Activated CD8-positive, alpha-beta T cell treated with anti-CD3 and anti-CD28 coated beads for 36 hours (primary cell): ENCODE results near the gene FRMD4A. TPM values are rescaled to one million over a fixed set of nuclear protein-coding genes. Genes with fewer than 3 reads are reported as not detected.

Experiments used
- ATAC-seq: fragments of 200-7000 bp; cut with Tn5 transposase; one replicate; pipeline ENCODE4 v1.10.0; 2021; ENCODE audit warnings: mild to moderate bottlenecking, moderate library complexity
- CTCF ChIA-PET: fragments of 350-600 bp; sonication (Branson Sonifier 250); formaldehyde crosslinking; loops from one replicate; lab custom pipeline; 2021; ENCODE audit warnings: antibody characterized with exemption; lab: Charles Lee
- POLR2A ChIA-PET: fragments of 350-600 bp; sonication (Branson Sonifier 250); formaldehyde crosslinking; loops from one replicate; lab custom pipeline; 2021; ENCODE audit warnings: antibody characterized with exemption; lab: Charles Lee
- DNase-seq: peaks from one replicate; pipeline ENCODE4 v3.0.0-alpha.2; 2020
- H3K27ac Mint-ChIP-seq: one replicate; pipeline ENCODE4 v1.8.0; 2021; ENCODE audit warnings: mild to moderate bottlenecking, mixed read lengths
- H3K27me3 Mint-ChIP-seq: one replicate; pipeline ENCODE4 v1.8.0; 2021; ENCODE audit warnings: mixed read lengths
- H3K36me3 Mint-ChIP-seq: one replicate; pipeline ENCODE4 v1.8.0; 2021; ENCODE audit warnings: low read depth, mixed read lengths
- H3K4me1 Mint-ChIP-seq: one replicate; pipeline ENCODE4 v1.8.0; 2021; ENCODE audit warnings: low read depth, mixed read lengths
- H3K4me3 Mint-ChIP-seq: one replicate; pipeline ENCODE4 v1.8.0; 2021; ENCODE audit warnings: mild to moderate bottlenecking, moderate library complexity, mixed read lengths
- H3K9me3 Mint-ChIP-seq: one replicate; pipeline ENCODE4 v1.8.0; 2021; ENCODE audit warnings: mixed read lengths
- intact Hi-C: fragments of 100-400 bp; cut with micrococcal nuclease; formaldehyde crosslinking; loops from one replicate; pipeline ENCODE4 v1.10.0; 2022
- total RNA-seq, 2 experiments: library from RNA; stranded (reverse); gene quantifications; one replicate each; pipeline ENCODE4 v1.2.3, GENCODE V29; 2021
- TF ChIP-seq, protein P1 (sequence below): fragments of 200-600 bp; IDR thresholded peaks from one replicate; pipeline ENCODE4 v1.8.0; 2022; ENCODE audit warnings: antibody characterized with exemption, mild to moderate bottlenecking

FRMD4A gene
- total RNA-seq, 2 experiments from 2014 or later = 2.1 to 2.8 TPM

DNA sequence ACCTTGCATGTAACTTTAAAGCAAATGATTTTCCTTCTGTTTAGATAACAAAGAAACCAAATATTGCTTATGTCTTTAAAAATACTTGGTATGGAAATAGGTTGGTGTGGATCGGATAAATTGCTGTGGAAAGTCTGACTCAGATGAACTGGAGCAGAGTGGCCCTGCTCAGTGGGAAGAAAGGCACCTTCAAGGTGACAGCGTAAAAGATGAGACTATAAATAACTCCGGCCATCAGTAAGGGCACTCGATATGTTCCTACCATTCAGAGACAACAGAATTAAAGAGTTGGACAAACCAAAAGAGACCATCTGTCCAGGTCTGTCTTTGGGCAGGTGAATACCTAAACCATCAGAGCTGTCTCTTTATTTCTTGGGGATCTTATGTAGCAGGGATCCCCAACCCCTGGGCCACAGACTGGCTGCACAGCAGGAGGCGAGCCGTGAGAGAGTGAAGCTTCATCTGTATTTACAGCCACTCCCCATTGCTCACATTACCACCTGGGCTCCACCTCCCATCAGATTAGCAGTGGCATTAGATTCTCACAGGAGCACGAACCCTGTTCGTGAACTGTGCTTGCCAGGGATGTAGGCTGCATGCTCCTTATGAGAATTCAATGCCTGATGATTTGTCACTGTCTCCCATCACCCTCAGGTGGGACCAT is 386.9 kb downstream of the FRMD4A start:
- Mint-ChIP-seq H3K27me3 (no peaks in the 10 kb centered on the region), H3K4me3 (no peak overlapping the region), H3K27ac (no peak overlapping the region), H3K36me3 (no peaks in the 10 kb centered on the region), H3K9me3 (peaks cover 2% of the 10 kb centered on the region), H3K4me1 (peaks cover 3% of the 10 kb centered on the region)
- TF ChIP-seq, protein P1, sequence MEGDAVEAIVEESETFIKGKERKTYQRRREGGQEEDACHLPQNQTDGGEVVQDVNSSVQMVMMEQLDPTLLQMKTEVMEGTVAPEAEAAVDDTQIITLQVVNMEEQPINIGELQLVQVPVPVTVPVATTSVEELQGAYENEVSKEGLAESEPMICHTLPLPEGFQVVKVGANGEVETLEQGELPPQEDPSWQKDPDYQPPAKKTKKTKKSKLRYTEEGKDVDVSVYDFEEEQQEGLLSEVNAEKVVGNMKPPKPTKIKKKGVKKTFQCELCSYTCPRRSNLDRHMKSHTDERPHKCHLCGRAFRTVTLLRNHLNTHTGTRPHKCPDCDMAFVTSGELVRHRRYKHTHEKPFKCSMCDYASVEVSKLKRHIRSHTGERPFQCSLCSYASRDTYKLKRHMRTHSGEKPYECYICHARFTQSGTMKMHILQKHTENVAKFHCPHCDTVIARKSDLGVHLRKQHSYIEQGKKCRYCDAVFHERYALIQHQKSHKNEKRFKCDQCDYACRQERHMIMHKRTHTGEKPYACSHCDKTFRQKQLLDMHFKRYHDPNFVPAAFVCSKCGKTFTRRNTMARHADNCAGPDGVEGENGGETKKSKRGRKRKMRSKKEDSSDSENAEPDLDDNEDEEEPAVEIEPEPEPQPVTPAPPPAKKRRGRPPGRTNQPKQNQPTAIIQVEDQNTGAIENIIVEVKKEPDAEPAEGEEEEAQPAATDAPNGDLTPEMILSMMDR = no peak
- CTCF ChIA-PET = no interaction called here
- ATAC-seq (no peak), DNase-seq (no peak)
- intact Hi-C loops = no loop called here
- POLR2A ChIA-PET = no interaction called here

DNA sequence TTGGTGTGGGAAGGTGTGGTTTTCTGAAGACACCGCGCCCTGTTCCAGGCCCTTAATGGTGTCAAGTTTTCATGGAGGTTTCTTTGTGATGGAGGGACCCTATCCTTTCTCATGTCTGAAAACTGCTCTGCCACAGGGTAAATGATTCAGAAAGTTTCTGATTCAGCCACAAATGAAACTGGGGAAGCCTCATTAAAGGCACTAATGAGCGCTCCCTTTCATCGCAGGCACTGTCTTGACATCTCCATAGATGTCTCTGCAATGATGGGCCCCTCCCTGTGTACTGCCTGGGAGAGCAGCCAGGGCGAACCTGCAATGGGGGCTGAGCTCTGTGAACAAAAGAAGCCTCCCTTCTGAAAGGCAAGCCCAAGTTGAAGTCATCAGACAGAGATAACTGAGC is 388.7 kb downstream of the FRMD4A start:
- Mint-ChIP-seq H3K4me1 (peaks cover 3% of the 10 kb centered on the region), H3K27me3 (no peaks in the 10 kb centered on the region), H3K9me3 (peaks cover 2% of the 10 kb centered on the region), H3K4me3 (no peak overlapping the region), H3K36me3 (no peaks in the 10 kb centered on the region), H3K27ac (no peak overlapping the region)
- TF ChIP-seq, protein P1 = no peak
- intact Hi-C loops = no loop called here
- ATAC-seq (peak; percentile 13), DNase-seq (peak; percentile 2)
- CTCF ChIA-PET = no interaction called here
- POLR2A ChIA-PET = no interaction called here

GRCh38 chr10:13939391-13939790 is 391.3 kb downstream of the FRMD4A start:
- Mint-ChIP-seq H3K9me3 (peaks cover 4% of the 10 kb centered on the region), H3K27me3 (no peaks in the 10 kb centered on the region), H3K4me3 (no peak overlapping the region), H3K27ac (no peak overlapping the region), H3K36me3 (no peaks in the 10 kb centered on the region), H3K4me1 (peaks cover 3% of the 10 kb centered on the region)
- POLR2A ChIA-PET = no interaction called here
- intact Hi-C loops = no loop called here
- CTCF ChIA-PET = no interaction called here
- DNase-seq (no peak), ATAC-seq (no peak)
- TF ChIP-seq, protein P1 = no peak

GRCh38 chr10:13938950-13939349 is 391.8 kb downstream of the FRMD4A start:
- intact Hi-C loops = no loop called here
- ChIA-PET CTCF (no interaction called here), POLR2A (no interaction called here)
- Mint-ChIP-seq H3K4me3 (no peak overlapping the region), H3K4me1 (peaks cover 3% of the 10 kb centered on the region), H3K36me3 (no peaks in the 10 kb centered on the region), H3K27ac (no peak overlapping the region), H3K27me3 (no peaks in the 10 kb centered on the region), H3K9me3 (peaks cover 4% of the 10 kb centered on the region)
- ATAC-seq = no peak
- TF ChIP-seq, protein P1 = no peak
- DNase-seq = no peak

DNA sequence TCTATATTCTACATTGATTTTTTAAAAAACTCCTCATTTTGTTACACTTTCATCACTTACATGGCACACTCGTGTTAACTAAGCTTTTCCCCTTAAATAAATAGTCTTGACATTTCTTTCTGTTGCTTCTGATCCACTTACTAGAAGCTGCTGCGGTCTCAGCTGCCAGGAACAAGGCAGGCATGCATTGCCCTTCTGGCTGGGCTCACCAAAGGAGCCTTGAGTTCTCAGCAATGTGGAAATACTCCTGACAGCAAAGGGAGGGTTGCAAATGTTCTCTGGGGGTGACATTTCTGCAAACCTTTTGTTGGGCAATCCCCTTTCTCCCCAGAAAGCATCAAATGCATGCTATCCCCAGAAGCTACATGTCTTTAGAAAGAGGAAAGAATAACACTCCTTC is 393.9 kb downstream of the FRMD4A start:
- H3K9me3 Mint-ChIP-seq = peaks cover 4% of the 10 kb centered on the region
- ATAC-seq (no peak), DNase-seq (no peak)
- no peaks in the 10 kb centered on the region for H3K4me1 Mint-ChIP-seq
- CTCF ChIA-PET = no interaction called here
- H3K36me3 Mint-ChIP-seq = no peaks in the 10 kb centered on the region
- H3K4me3 Mint-ChIP-seq = no peak overlapping the region
- H3K27ac Mint-ChIP-seq = no peak overlapping the region
- POLR2A ChIA-PET = no interaction called here
- intact Hi-C loops = no loop called here
- TF ChIP-seq, protein P1 = no peak
- H3K27me3 Mint-ChIP-seq = no peaks in the 10 kb centered on the region
